Spleen (tissue), 11 donors: ENCODE measurements around the gene KRTAP4-4. TPM values are rescaled to one million over a fixed set of nuclear protein-coding genes. Genes with fewer than 3 reads are reported as not detected.
"Not testable (repeated sequence)": the region's sequence is repeated elsewhere in the genome, so short reads cannot be mapped to it uniquely, and the experiment has no call there.

Experiments used
- DNase-seq: peaks from one replicate; pipeline ENCODE4 v3.0.0-alpha.2; 2020
- H3K27ac ChIP-seq, 8 donors: fragments of 200-600 bp; sonication (generic) in 7 of 8; 1 replicate in 4 of 8; 2 replicates in 4 of 8; pipeline versions ENCODE4 v1.5.0 to v1.8.0; 2016 to 2021; ENCODE audit warnings: inconsistent platforms in 4 of 8, mild to moderate bottlenecking in 4 of 8, moderate library complexity in 1 of 8
- H3K27me3 ChIP-seq, 7 donors: fragments of 200-600 bp; sonication (generic) in 6 of 7; replicated peaks in 1 of 7; 1 replicate in 4 of 7; 2 replicates in 3 of 7; pipeline versions ENCODE4 v1.5.0 to v1.8.0; 2016 to 2021; ENCODE audit warnings: inconsistent platforms in 3 of 7, mild to moderate bottlenecking in 1 of 7
- H3K36me3 ChIP-seq, 6 donors: fragments of 200-600 bp; sonication (generic) in 5 of 6; 1 replicate in 4 of 6; 2 replicates in 2 of 6; pipeline versions ENCODE4 v1.5.0 to v1.8.0; 2016 to 2021; ENCODE audit warnings: inconsistent platforms in 2 of 6
- H3K4me1 ChIP-seq, 6 donors: fragments of 200-600 bp; sonication (generic) in 5 of 6; 1 replicate in 3 of 6; 2 replicates in 3 of 6; pipeline versions ENCODE4 v1.5.0 to v1.8.0; 2016 to 2021; ENCODE audit warnings: inconsistent platforms in 3 of 6
- H3K4me3 ChIP-seq, 8 donors: fragments of 200-600 bp; sonication (generic) in 7 of 8; 1 replicate in 4 of 8; 2 replicates in 4 of 8; pipeline versions ENCODE4 v1.5.0 to v1.8.0; 2016 to 2021; ENCODE audit warnings: inconsistent platforms in 4 of 8, mild to moderate bottlenecking in 4 of 8, moderate library complexity in 2 of 8
- H3K9me3 ChIP-seq, 8 donors: fragments of 200-600 bp; sonication (generic) in 7 of 8; 1 replicate in 4 of 8; 2 replicates in 4 of 8; pipeline versions ENCODE4 v1.5.0 to v1.8.0; 2016 to 2021; ENCODE audit warnings: inconsistent platforms in 4 of 8
- CTCF ChIP-seq, 11 experiments: fragments of 200-600 bp in 7 of 11; fragments of 450-650 bp in 4 of 11; sonication (generic) in 4 of 11; IDR thresholded peaks in 8 of 11; conservative IDR thresholded peaks in 3 of 11; 1 replicate in 7 of 11; 2 replicates in 4 of 11; pipeline versions ENCODE4 v1.4.0 to v1.8.0; 2016 to 2021; ENCODE audit warnings: antibody characterized with exemption in 11 of 11, inconsistent platforms in 4 of 11, mild to moderate bottlenecking in 1 of 11
- POLR2A ChIP-seq, 3 donors: fragments of 450-650 bp; IDR thresholded peaks; one replicate each; pipeline ENCODE4 v1.5.1; 2017; ENCODE audit warnings: antibody characterized with exemption in 3 of 3, mild to moderate bottlenecking in 1 of 3
- POLR2AphosphoS5 ChIP-seq, 3 donors: sonication (generic); formaldehyde crosslinking; IDR thresholded peaks; one replicate each; pipeline ENCODE4 v1.5.1; 2017; ENCODE audit warnings: antibody characterized with exemption in 3 of 3
- WGBS, 5 donors: extraction: QIAGEN DNeasy Blood & Tissue Kit in 3 of 5; methylation state at CpG; one replicate each; pipeline versions ENCODE4 v1.1.5 to v1.1.7; 2013 to 2018; 5-methylcytosine and 5-hydroxymethylcytosine counted together
- intact Hi-C: fragments of 100-400 bp; cut with DNase I; formaldehyde crosslinking; loops from one replicate; pipeline ENCODE4 v1.15.0; 2023; ENCODE audit warnings: low total_unique reads
- polyA plus RNA-seq, 3 donors: library from polyadenylated mRNA; stranded (reverse); fragments of 200-250 nt; gene quantifications; one replicate each; pipeline ENCODE4 v1.2.1, GENCODE V29; 2013
- total RNA-seq, 7 donors: library from RNA; depleted of rRNA in 3 of 7; stranded (reverse); fragments of >200 nt in 3 of 7; fragmentation: NEBNext Ultra II Directional in 4 of 7; extraction: Animal tissue kit (Norgen Biotek cat#: 25700) in 4 of 7; gene quantifications; one replicate each; pipeline versions ENCODE4 v1.1.0 to v1.2.1, GENCODE V29; 2016 to 2021
- donor health status: healthy with polysubstance abuse.
- donor health status: DM: no; HTN: no; CAD: no; lungs with moderate emphysema.
- donor health status: DM: no; HTN: no; CAD: no.
- donor health status: Bipolar disorder and iron deficiency.
- donor health status: healthy.
- donor health status: DM: no; HTN: no; CAD: no.
- donor health status: DM: yes; HTN: yes; CAD: no.

Gene KRTAP4-4
- total and polyA plus RNA-seq, 10 donors: not detected

- no peaks in the 10 kb centered on the region for H3K4me1 ChIP-seq
- H3K4me3 ChIP-seq: no peak overlapping the region
- TF ChIP-seq POLR2AphosphoS5 (IDR thresholded peaks at IDR 0.05): no peak
- no peak for TF ChIP-seq CTCF (IDR thresholded peaks at IDR 0.05 in 8 of 11, conservative IDR thresholded peaks at IDR 0.05 in 3 of 11)
- no peak for TF ChIP-seq POLR2A (IDR thresholded peaks at IDR 0.05)
- DNase-seq: no peak
- no peak overlapping the region for H3K27ac ChIP-seq
- H3K27me3 ChIP-seq: peaks cover 0 to 4% (median 0%) of the 10 kb centered on the region in 7 donors
- intact Hi-C loops: no loop called here
- WGBS, 5 donors: 83 to 92% (median 83%) methylated on average over 4 of the region's 4 CpGs
- H3K36me3 ChIP-seq: no peaks in the 10 kb centered on the region
- no peaks in the 10 kb centered on the region for H3K9me3 ChIP-seq
Observed at GRCh38 chr17:41150026-41150425, 10.5 kb downstream of the KRTAP4-4 start.

GRCh38 chr17:41149652-41149985, 10.9 kb downstream of the KRTAP4-4 start, which contains the start of gene KRTAP4-5:
Gene KRTAP4-5, minus strand, starts transcription at chr17:41149825. Its CDS starts 58 bp downstream, at chr17:41149767.
- Histone ChIP-seq H3K4me3 (no peak within 1 kb of the TSS), H3K27me3 (peaks cover 0 to 4% (median 0%) of the 10 kb centered on the region in 7 donors), H3K36me3 (no peaks in the 10 kb centered on the region), H3K4me1 (no peaks in the 10 kb centered on the region), H3K9me3 (peaks cover 0 to 2% (median 0%) of the 10 kb centered on the region in 8 donors), H3K27ac (no peak within 1 kb of the TSS)
- TF ChIP-seq POLR2A (IDR thresholded peaks at IDR 0.05) (no peak), CTCF (IDR thresholded peaks at IDR 0.05 in 8 of 11, conservative IDR thresholded peaks at IDR 0.05 in 3 of 11) (no peak), POLR2AphosphoS5 (IDR thresholded peaks at IDR 0.05) (no peak)
- 30 to 64% (median 61%) methylated on average over 2 of the region's 2 CpGs for WGBS, 5 donors
- no peak for DNase-seq
- intact Hi-C loops: no loop called here

- H3K27ac ChIP-seq, H3K27me3 ChIP-seq, H3K36me3 ChIP-seq, DNase-seq, H3K4me3 ChIP-seq, H3K4me1 ChIP-seq, intact Hi-C loops, H3K9me3 ChIP-seq: not testable (repeated sequence)
- 74 to 90% (median 82%) methylated on average over 10 of the region's 10 CpGs for WGBS, 5 donors
Observed at GRCh38 chr17:41148971-41149651, 11.4 kb downstream of the KRTAP4-4 start.

- no peaks in the 10 kb centered on the region for H3K4me1 ChIP-seq
- H3K27ac ChIP-seq: no peak overlapping the region
- intact Hi-C loops: no loop called here
- DNase-seq: no peak
- H3K36me3 ChIP-seq: no peaks in the 10 kb centered on the region
- no peak overlapping the region for H3K4me3 ChIP-seq
- no peak for TF ChIP-seq CTCF (IDR thresholded peaks at IDR 0.05 in 8 of 11, conservative IDR thresholded peaks at IDR 0.05 in 3 of 11)
- H3K9me3 ChIP-seq: peaks cover 0 to 21% (median 17%) of the 10 kb centered on the region in 8 donors
- peaks cover 0 to 4% (median 0%) of the 10 kb centered on the region in 7 donors for H3K27me3 ChIP-seq
- WGBS, 5 donors: 71 to 97% (median 94%) methylated on average over 2 of the region's 2 CpGs
Observed at GRCh38 chr17:41147531-41148204, 12.9 kb downstream of the KRTAP4-4 start.
